ENCODE data around the gene DDX1.
"Not testable (repeated sequence)": the region's sequence is repeated elsewhere in the genome, so short reads cannot be mapped to it uniquely, and the experiment has no call there.

DNA sequence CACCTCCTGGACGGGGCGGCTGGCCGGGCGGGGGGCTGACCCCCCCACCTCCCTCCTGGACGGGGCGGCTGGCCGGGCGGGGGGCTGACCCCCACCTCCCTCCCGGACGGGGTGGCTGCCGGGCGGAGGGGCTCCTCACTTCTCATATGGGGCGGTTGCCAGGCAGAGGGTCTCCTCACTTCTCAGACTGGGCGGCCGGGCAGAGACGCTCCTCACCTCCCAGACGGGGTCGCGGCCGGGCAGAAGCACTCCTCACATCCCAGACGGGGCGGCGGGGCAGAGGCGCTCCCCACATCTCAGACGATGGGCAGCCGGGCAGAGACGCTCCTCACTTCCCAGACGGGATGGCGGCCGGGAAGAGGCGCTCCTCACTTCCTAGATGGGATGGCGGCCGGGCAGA, 88.5 kb downstream of the DDX1 start:
- TF ChIP-seq, protein P1, sequence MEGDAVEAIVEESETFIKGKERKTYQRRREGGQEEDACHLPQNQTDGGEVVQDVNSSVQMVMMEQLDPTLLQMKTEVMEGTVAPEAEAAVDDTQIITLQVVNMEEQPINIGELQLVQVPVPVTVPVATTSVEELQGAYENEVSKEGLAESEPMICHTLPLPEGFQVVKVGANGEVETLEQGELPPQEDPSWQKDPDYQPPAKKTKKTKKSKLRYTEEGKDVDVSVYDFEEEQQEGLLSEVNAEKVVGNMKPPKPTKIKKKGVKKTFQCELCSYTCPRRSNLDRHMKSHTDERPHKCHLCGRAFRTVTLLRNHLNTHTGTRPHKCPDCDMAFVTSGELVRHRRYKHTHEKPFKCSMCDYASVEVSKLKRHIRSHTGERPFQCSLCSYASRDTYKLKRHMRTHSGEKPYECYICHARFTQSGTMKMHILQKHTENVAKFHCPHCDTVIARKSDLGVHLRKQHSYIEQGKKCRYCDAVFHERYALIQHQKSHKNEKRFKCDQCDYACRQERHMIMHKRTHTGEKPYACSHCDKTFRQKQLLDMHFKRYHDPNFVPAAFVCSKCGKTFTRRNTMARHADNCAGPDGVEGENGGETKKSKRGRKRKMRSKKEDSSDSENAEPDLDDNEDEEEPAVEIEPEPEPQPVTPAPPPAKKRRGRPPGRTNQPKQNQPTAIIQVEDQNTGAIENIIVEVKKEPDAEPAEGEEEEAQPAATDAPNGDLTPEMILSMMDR (conservative IDR thresholded peaks at IDR 0.05; ENCODE audit: low read depth, low read length) = not testable (repeated sequence)
- TF ChIP-seq POLR2A (IDR thresholded peaks at IDR 0.05; ENCODE audit: low read depth, low read length); RFX5 (IDR thresholded peaks at IDR 0.05; ENCODE audit: low read depth, low read length); CEBPB (IDR thresholded peaks at IDR 0.05; ENCODE audit: low read depth, low read length); RAD21 (IDR thresholded peaks at IDR 0.05; ENCODE audit: low read length); RCOR1 (IDR thresholded peaks at IDR 0.05; ENCODE audit: insufficient replicate concordance, low read length): not testable (repeated sequence)
- TF ChIP-seq, protein P2, sequence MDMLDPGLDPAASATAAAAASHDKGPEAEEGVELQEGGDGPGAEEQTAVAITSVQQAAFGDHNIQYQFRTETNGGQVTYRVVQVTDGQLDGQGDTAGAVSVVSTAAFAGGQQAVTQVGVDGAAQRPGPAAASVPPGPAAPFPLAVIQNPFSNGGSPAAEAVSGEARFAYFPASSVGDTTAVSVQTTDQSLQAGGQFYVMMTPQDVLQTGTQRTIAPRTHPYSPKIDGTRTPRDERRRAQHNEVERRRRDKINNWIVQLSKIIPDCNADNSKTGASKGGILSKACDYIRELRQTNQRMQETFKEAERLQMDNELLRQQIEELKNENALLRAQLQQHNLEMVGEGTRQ (IDR thresholded peaks at IDR 0.05; ENCODE audit: low read depth, low read length) = not testable (repeated sequence)

All from IMR-90 (cell line).